ENCODE results near the gene CGB8. TPM values are rescaled to one million over a fixed set of nuclear protein-coding genes. Genes with fewer than 3 reads are reported as not detected.
A peak's percentile ranks its signal among the peaks of the same experiment; 100 is the strongest.
"Not testable (repeated sequence)": the region's sequence is repeated elsewhere in the genome, so short reads cannot be mapped to it uniquely, and the experiment has no call there.

Gene CGB8
- total RNA-seq, 1 donor from 2014 or later: 1.2 TPM

GRCh38 chr19:49019242-49019932 is 29.5 kb downstream of the CGB8 start:
- H3K4me3 ChIP-seq (ENCODE audit: low read depth, low read length): peak overlapping the region; percentile 48
- TF ChIP-seq, protein P1, sequence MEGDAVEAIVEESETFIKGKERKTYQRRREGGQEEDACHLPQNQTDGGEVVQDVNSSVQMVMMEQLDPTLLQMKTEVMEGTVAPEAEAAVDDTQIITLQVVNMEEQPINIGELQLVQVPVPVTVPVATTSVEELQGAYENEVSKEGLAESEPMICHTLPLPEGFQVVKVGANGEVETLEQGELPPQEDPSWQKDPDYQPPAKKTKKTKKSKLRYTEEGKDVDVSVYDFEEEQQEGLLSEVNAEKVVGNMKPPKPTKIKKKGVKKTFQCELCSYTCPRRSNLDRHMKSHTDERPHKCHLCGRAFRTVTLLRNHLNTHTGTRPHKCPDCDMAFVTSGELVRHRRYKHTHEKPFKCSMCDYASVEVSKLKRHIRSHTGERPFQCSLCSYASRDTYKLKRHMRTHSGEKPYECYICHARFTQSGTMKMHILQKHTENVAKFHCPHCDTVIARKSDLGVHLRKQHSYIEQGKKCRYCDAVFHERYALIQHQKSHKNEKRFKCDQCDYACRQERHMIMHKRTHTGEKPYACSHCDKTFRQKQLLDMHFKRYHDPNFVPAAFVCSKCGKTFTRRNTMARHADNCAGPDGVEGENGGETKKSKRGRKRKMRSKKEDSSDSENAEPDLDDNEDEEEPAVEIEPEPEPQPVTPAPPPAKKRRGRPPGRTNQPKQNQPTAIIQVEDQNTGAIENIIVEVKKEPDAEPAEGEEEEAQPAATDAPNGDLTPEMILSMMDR (conservative IDR thresholded peaks at IDR 0.05; ENCODE audit: low read depth, low read length): peak; percentile 19
- no peak for DNase-seq (ENCODE audit: low read depth)

DNA sequence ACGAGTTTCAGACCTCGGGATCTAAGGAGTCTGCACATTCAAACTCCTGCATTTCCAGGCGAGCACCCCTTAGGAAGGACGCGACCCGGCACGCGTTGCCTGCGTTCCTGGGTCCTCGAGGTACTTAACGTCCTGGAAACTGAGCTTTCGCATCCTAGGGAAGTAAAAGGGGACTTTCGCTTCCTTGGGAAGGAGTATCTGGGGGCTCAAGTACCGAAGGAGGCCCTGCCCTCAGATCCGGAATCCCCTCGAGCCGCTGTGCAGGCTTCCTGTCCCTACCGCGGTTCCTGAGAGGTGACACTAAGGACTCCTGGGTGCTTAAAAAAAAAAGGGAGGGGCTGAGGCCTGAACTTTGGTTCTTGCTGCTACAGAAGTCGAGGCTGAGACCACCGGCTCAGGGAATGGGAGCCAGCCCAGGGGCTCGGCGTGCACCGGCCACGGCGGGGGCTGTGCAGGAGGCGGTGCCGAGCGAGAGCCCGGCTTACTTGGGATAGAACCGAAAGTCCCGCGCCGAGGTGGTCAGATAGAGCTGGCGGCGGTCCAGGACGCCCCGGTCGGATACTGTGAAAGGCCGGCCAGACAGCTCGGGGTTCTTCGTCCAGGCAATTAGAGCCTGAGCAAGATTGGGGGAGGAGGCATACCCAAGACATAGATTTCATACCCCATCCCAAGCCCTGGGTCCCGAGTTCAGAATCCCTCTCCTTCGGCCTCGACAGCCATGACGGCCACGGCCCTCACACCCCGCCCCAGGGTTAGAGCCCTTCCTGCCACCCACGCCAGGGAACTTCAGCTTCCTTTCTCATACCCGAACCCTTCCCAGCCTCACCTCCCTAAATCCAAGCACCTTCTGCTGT is 30.3 kb downstream of the CGB8 start:
- H3K4me3 ChIP-seq (ENCODE audit: low read depth, low read length): peak overlapping the region; percentile 48
- DNase-seq (ENCODE audit: low read depth): not testable (repeated sequence)

GRCh38 chr19:49017666-49018351 is 31.1 kb downstream of the CGB8 start:
- H3K4me3 ChIP-seq (ENCODE audit: low read depth, low read length): peak overlapping the region; percentile 48
- TF ChIP-seq, protein P1 (conservative IDR thresholded peaks at IDR 0.05; ENCODE audit: low read depth, low read length): peak; percentile 45
- DNase-seq (ENCODE audit: low read depth): no peak

DNA sequence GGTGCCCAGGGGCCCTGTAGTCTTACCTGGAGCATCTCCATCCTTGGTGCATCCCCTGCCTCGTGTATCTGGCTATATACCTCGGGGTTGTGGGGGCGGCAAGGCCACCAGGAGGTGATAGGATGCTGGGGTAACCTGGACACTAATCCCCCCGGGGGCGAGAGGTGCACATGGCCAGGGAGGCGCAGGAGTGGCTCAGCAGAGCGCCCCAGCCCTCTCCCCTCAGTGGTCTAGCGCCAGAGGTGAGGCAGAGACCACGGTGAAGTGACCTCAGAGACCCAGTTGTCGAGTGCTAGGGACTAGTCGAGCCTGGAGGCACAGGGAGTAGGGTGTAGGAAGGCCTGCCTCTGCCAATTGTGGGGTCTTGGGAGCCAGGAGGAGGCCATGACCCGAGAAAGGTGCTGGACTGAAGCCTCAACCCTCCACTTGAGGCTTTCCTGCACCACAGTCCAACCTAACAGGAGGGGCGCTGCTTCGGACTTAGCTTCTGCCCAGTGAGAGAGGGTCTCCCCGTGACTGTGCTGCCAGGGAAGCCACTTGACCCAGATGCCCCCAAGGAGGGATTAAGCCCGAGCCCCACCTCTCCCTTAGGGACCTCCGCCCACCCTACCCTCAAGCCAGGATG is 31.8 kb downstream of the CGB8 start, which contains the start of gene LHB:
TSS of gene LHB (minus strand) at position 51 of the 625 bp plus-strand sequence. CDS start at position 41, 10 bp downstream.
- H3K4me3 ChIP-seq (ENCODE audit: low read depth, low read length): peak within 1 kb of the TSS; percentile 48
- DNase-seq (ENCODE audit: low read depth): no peak
- TF ChIP-seq, protein P1 (conservative IDR thresholded peaks at IDR 0.05; ENCODE audit: low read depth, low read length): no peak

DNA sequence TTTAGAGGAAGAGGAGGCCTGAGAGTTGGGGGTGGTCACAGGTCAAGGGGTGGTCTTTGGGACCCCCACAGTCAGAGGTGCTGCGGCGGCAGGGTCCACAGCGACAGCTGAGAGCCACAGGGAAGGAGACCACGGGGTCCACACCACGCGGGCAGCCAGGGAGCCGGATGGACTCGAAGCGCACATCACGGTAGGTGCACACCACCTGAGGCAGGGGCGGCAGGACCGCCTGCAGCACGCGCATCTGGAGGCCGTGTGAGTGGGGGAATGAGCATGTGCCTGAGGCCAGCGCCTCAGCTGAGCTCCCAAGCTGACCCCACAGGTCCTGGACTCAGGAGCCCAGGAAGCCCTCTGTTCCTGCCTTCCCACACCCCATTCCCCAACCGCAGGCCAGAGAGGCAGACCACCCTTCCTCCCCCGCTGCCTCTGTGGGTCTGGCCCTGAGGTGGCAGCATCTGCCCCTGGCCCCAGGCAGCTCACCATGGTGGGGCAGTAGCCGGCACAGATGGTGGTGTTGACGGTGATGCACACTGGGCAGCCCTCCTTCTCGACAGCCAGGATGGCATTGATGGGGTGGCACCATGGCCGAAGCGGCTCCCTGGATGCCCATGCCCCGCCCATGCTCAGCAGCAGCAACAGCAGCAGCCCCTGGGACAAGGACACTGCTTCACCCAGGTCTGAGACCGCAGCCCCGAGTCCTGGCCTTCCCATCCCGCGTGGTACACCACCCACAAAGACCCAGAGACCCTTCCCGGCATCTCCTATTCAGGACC is 32.7 kb downstream of the CGB8 start:
- no peak overlapping the region for H3K4me3 ChIP-seq (ENCODE audit: low read depth, low read length)
- TF ChIP-seq, protein P1 (conservative IDR thresholded peaks at IDR 0.05; ENCODE audit: low read depth, low read length): no peak
- no peak for DNase-seq (ENCODE audit: low read depth)

DNA sequence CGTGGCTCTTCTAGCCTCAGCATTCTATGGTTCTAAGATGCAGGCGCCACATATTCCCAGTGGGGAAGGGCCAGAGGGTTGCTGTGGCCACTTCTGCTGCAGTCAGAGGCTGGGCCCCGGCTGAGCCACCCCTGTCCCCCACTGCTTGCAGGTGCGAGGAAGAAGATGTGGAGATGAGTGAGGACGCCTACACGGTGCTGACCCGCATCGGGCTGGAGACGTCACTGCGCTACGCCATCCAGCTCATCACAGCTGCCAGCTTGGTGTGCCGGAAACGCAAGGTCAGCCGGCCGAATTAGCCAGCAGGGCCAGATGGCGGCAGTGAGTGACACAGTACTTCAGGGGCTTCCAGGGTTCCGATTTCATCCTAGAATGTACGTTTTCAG is 34.0 kb downstream of the CGB8 start:
- TF ChIP-seq, protein P1 (conservative IDR thresholded peaks at IDR 0.05; ENCODE audit: low read depth, low read length): no peak
- DNase-seq (ENCODE audit: low read depth): no peak
- H3K4me3 ChIP-seq (ENCODE audit: low read depth, low read length): no peak overlapping the region

Measured in epithelial cell of proximal tubule (primary cell).